Muscle layer of colon (tissue), 2 donors: ENCODE results near the gene ASCC2.
"Not testable (repeated sequence)": the region's sequence is repeated elsewhere in the genome, so short reads cannot be mapped to it uniquely, and the experiment has no call there.

Source experiments
- H3K27ac ChIP-seq: one replicate; pipeline ENCODE4 v1.7.0; 2013; ENCODE audit warnings: low read depth, mild to moderate bottlenecking, low read length, moderate library complexity
- H3K27me3 ChIP-seq, 2 donors: one replicate each; pipeline ENCODE4 v1.7.0; 2013; ENCODE audit warnings: low read length in 2 of 2, mild to moderate bottlenecking in 2 of 2; ENCODE audit not compliant: insufficient read depth in 2 of 2, control insufficient read depth in 1 of 2
- H3K36me3 ChIP-seq: one replicate; pipeline ENCODE4 v1.7.0; 2013; ENCODE audit warnings: mild to moderate bottlenecking, low read length; ENCODE audit not compliant: insufficient read depth
- H3K4me1 ChIP-seq: one replicate; pipeline ENCODE4 v1.7.0; 2013; ENCODE audit warnings: mild to moderate bottlenecking, low read length; ENCODE audit not compliant: insufficient read depth
- H3K4me3 ChIP-seq, 2 donors: one replicate each; pipeline ENCODE4 v1.7.0; 2013; ENCODE audit warnings: low read length in 2 of 2, low read depth in 1 of 2, mild to moderate bottlenecking in 1 of 2, moderate library complexity in 1 of 2
- H3K9ac ChIP-seq: one replicate; pipeline ENCODE4 v1.7.0; 2013; ENCODE audit warnings: low read length
- H3K9me3 ChIP-seq: one replicate; pipeline ENCODE4 v1.7.0; 2013; ENCODE audit warnings: mild to moderate bottlenecking, low read length
- donor health status: abdominal sarcoma.
- donor health status: Adenocarcinoma of cecum.

Gene ASCC2

DNA sequence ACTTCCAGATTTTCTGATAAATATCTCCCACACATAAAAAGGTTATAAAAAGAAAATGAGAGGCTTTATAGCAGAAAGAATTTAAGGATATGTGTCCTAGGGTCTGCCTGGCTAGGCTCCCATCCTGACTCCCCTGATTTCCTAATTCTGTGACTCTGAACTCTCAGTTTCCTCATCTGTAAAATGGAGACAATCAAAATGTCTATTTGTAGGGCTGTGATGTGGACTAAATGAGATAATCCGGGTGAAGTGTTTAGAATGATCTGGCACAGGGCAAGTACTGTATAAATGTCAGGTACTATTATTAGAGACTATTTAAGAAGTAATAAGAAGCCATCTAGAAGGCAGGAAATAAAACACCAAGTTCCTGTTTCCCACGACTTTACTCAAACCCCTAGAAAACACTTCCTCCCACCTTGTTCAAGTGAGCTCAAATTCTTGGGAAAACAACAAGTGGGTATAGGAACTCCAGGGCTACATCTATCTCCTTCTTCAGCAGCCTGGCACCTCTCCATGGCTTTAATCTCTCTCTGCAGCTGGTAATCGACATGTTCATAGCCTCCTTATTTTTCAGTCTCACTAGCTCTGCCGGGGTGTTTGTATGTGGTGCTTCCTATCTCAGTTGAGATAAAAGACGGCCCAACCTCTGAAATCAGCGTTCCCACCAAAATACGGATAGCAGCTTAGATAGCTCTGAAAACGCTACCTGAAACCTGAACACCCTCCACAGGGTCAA lies 6.7 kb downstream of the ASCC2 start:
- Histone ChIP-seq H3K9ac (no peak overlapping the region), H3K27ac (no peak overlapping the region), H3K4me3 (no peak overlapping the region), H3K27me3 (no peaks in the 10 kb centered on the region), H3K9me3 (no peaks in the 10 kb centered on the region), H3K36me3 (peaks cover 41% of the 10 kb centered on the region), H3K4me1 (no peaks in the 10 kb centered on the region)

DNA sequence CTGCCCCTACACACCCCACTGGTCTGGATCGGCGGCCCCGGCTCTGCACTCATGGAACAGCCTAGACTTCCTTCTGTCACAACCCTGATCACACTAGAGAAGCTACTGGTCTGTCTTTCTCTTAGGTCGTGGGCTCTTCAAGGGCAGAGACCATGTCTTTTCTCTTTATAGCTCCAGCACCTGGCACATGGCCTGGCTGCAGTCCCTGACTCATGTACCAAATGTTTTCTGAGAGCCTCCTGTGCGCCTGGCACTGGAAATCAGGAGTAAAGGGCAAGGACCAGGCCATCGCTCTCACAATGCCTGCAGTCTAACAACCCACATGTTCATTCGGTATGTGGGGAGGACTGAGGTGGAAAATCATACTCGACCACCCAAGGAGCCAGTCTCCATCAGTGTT lies 7.5 kb downstream of the ASCC2 start:
- no peak overlapping the region for H3K27ac ChIP-seq
- H3K4me1 ChIP-seq = no peaks in the 10 kb centered on the region
- no peak overlapping the region for H3K9ac ChIP-seq
- H3K4me3 ChIP-seq = no peak overlapping the region
- no peaks in the 10 kb centered on the region for H3K9me3 ChIP-seq
- peaks cover 45% of the 10 kb centered on the region for H3K36me3 ChIP-seq
- no peaks in the 10 kb centered on the region for H3K27me3 ChIP-seq

DNA sequence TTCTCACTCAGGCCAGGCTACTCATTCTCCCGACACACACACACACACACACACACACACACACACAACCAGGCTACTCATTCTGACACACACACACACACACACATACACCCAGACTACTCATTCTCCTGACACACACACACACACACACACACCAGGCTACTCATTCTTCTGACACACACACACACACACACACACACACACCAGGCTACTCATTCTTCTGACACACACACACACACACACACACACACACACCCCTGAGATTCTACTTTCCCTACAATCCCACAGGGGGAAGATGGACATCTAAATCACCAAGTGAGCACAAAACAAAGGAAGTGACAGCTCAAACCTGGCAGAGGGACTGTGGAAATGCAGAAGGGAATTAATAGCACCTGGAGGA lies 10.3 kb downstream of the ASCC2 start:
- H3K4me1 ChIP-seq, H3K4me3 ChIP-seq, H3K9ac ChIP-seq, H3K9me3 ChIP-seq, H3K27ac ChIP-seq, H3K27me3 ChIP-seq: not testable (repeated sequence)
- peaks cover 41% of the 10 kb centered on the region for H3K36me3 ChIP-seq

DNA sequence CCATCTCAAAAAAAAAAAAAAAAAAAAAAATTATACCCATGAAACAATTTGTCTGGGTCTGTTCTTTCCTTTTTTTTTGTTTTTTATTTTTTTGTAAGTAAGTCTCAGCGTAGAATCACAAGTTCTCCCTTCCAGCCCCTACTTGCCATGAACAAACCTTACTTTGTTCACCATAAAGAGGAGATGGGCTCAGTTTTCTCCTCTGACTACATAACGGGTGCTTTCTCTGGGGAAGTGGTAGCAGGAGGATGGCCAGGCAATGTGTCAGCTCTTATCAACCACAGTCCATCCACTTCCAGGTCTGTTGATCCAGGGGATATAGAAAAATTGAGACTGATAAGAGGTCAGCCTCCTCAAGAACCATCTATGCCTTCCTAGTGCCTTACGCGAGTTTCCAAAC lies 11.0 kb downstream of the ASCC2 start:
- Histone ChIP-seq H3K4me3 (no peak overlapping the region), H3K4me1 (no peaks in the 10 kb centered on the region), H3K9ac (no peak overlapping the region), H3K27me3 (no peaks in the 10 kb centered on the region), H3K27ac (no peak overlapping the region), H3K36me3 (peaks cover 42% of the 10 kb centered on the region), H3K9me3 (no peaks in the 10 kb centered on the region)

GRCh38 chr22:29825578-29825977 lies 12.5 kb downstream of the ASCC2 start:
- Histone ChIP-seq H3K9ac (no peak overlapping the region), H3K4me1 (no peaks in the 10 kb centered on the region), H3K9me3 (no peaks in the 10 kb centered on the region), H3K4me3 (no peak overlapping the region), H3K27me3 (no peaks in the 10 kb centered on the region), H3K27ac (no peak overlapping the region), H3K36me3 (peaks cover 45% of the 10 kb centered on the region)

GRCh38 chr22:29824677-29825076 lies 13.4 kb downstream of the ASCC2 start:
- Histone ChIP-seq H3K9me3 (no peaks in the 10 kb centered on the region), H3K4me3 (no peak overlapping the region), H3K36me3 (peaks cover 40% of the 10 kb centered on the region), H3K4me1 (no peaks in the 10 kb centered on the region), H3K9ac (no peak overlapping the region), H3K27me3 (no peaks in the 10 kb centered on the region), H3K27ac (no peak overlapping the region)

- H3K36me3 ChIP-seq = peaks cover 47% of the 10 kb centered on the region
- H3K27ac ChIP-seq = peak overlapping the region; percentile 36
- no peaks in the 10 kb centered on the region for H3K9me3 ChIP-seq
- no peak overlapping the region for H3K9ac ChIP-seq
- H3K4me3 ChIP-seq = no peak overlapping the region
- H3K27me3 ChIP-seq = no peaks in the 10 kb centered on the region
- H3K4me1 ChIP-seq = peaks cover under 1% of the 10 kb centered on the region
These were observed 16.6 kb downstream of the ASCC2 start for GRCh38 chr22:29821291-29822016.

DNA sequence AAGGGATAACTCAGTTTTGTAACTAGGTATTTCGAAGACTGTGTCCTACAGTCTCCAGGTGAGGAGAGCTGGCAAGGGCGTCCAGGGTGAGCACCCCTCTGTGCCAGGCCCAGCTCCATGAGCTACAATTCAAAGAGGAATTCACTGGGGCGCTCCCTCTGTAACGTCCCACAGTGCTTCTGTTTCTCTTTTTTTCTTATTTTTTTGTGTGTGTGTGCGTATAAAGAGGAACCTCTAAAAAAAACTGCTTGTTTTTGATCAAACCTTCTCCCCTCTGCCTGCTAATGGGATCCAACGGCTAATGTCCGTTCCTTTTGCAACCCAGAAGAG lies 17.1 kb downstream of the ASCC2 start:
- Histone ChIP-seq H3K9me3 (no peaks in the 10 kb centered on the region), H3K36me3 (peaks cover 47% of the 10 kb centered on the region), H3K27me3 (no peaks in the 10 kb centered on the region), H3K27ac (peak overlapping the region; percentile 36), H3K4me1 (peaks cover 5% of the 10 kb centered on the region), H3K9ac (no peak overlapping the region), H3K4me3 (no peak overlapping the region)

DNA sequence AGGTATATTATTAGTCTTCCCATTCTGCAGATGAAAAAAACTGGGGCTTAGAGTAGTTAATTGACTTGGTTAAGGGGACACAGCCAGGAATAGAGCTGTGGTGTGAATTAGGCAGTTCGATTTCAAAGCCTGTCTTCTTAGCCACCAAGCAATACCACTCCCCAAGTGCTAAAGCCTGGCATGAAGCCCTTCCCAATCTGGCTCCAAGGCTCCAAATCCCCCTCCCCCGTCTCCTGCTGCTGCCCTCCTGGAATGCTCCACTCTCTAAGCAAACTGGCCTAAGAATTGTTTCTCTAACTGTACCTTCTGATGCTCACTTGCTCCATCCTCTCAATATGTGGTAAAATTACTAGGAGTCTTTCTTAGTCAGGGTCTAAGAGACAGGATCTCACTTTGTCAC lies 18.6 kb downstream of the ASCC2 start:
- no peaks in the 10 kb centered on the region for H3K27me3 ChIP-seq
- H3K9me3 ChIP-seq = no peaks in the 10 kb centered on the region
- H3K4me1 ChIP-seq = peaks cover 5% of the 10 kb centered on the region
- H3K27ac ChIP-seq = no peak overlapping the region
- peaks cover 43% of the 10 kb centered on the region for H3K36me3 ChIP-seq
- no peak overlapping the region for H3K4me3 ChIP-seq
- no peak overlapping the region for H3K9ac ChIP-seq

- Histone ChIP-seq H3K4me1 (peaks cover 5% of the 10 kb centered on the region), H3K9me3 (no peaks in the 10 kb centered on the region), H3K27me3 (no peaks in the 10 kb centered on the region), H3K36me3 (peaks cover 59% of the 10 kb centered on the region), H3K27ac (no peak overlapping the region), H3K9ac (no peak overlapping the region), H3K4me3 (no peak overlapping the region)
These were observed 20.4 kb downstream of the ASCC2 start for GRCh38 chr22:29817724-29818123.

DNA sequence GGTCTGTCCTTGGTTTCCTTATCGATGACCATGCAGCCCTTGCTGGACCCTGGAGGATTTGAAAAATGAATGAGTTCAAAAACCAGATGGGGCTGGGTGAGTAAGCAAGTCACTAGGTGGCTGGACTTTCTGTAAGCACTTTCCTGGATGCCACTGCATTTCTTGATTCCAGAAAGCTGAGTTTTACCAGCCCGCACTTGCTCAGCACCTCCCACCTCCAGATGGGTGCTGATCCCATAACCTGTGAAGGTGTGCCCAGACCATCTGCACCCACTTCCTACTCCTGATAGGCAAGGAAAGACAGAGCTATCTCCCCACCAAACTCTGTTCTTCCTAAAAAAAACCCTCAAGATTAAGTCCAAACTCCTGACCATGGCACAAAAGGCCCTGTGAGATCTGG lies 21.1 kb downstream of the ASCC2 start:
- no peaks in the 10 kb centered on the region for H3K27me3 ChIP-seq
- peaks cover 5% of the 10 kb centered on the region for H3K4me1 ChIP-seq
- no peak overlapping the region for H3K27ac ChIP-seq
- H3K9ac ChIP-seq = no peak overlapping the region
- H3K4me3 ChIP-seq = no peak overlapping the region
- no peaks in the 10 kb centered on the region for H3K9me3 ChIP-seq
- peaks cover 62% of the 10 kb centered on the region for H3K36me3 ChIP-seq

GRCh38 chr22:29816539-29816938 lies 21.5 kb downstream of the ASCC2 start:
- H3K27ac ChIP-seq = no peak overlapping the region
- no peaks in the 10 kb centered on the region for H3K27me3 ChIP-seq
- H3K36me3 ChIP-seq = peaks cover 61% of the 10 kb centered on the region
- H3K4me3 ChIP-seq = no peak overlapping the region
- peaks cover 5% of the 10 kb centered on the region for H3K4me1 ChIP-seq
- H3K9me3 ChIP-seq = no peaks in the 10 kb centered on the region
- H3K9ac ChIP-seq = no peak overlapping the region
